ENCODE measurements around the gene HECA. TPM values are rescaled to one million over a fixed set of nuclear protein-coding genes. Genes with fewer than 3 reads are reported as not detected.

HECA gene
- total RNA-seq, 1 donor from 2014 or later = 27.5 TPM

GRCh38 chr6:139172567-139172966, 37.7 kb downstream of the HECA start:
- no peaks in the 10 kb centered on the region for H3K27me3 Mint-ChIP-seq (ENCODE audit: low read depth)
- no peak for TF ChIP-seq CTCF (IDR thresholded peaks at IDR 0.05; ENCODE audit: unreplicated experiment)
- H3K9me3 Mint-ChIP-seq = no peaks in the 10 kb centered on the region
- no peak overlapping the region for H3K27ac Mint-ChIP-seq
- no peak for DNase-seq (ENCODE audit: low spot score in 2 of 2, unreplicated experiment in 2 of 2)
- peaks cover 42% of the 10 kb centered on the region for H3K36me3 Mint-ChIP-seq
- no peaks in the 10 kb centered on the region for H3K4me1 Mint-ChIP-seq
- no peak overlapping the region for H3K4me3 Mint-ChIP-seq

- H3K27ac Mint-ChIP-seq = no peak overlapping the region
- no peak for DNase-seq (ENCODE audit: low spot score in 2 of 2, unreplicated experiment in 2 of 2)
- no peak for TF ChIP-seq CTCF (IDR thresholded peaks at IDR 0.05; ENCODE audit: unreplicated experiment)
Measured at GRCh38 chr6:139173172-139173571, 38.3 kb downstream of the HECA start.

GRCh38 chr6:139173822-139174221, 38.9 kb downstream of the HECA start:
- TF ChIP-seq CTCF (IDR thresholded peaks at IDR 0.05; ENCODE audit: unreplicated experiment) = no peak
- no peaks in the 10 kb centered on the region for H3K27me3 Mint-ChIP-seq (ENCODE audit: low read depth)
- peaks cover 40% of the 10 kb centered on the region for H3K36me3 Mint-ChIP-seq
- H3K4me3 Mint-ChIP-seq = no peak overlapping the region
- H3K9me3 Mint-ChIP-seq = no peaks in the 10 kb centered on the region
- H3K4me1 Mint-ChIP-seq = no peaks in the 10 kb centered on the region
- no peak overlapping the region for H3K27ac Mint-ChIP-seq
- no peak for DNase-seq (ENCODE audit: low spot score in 2 of 2, unreplicated experiment in 2 of 2)

More at GRCh38 chr6:139173172-139173571, 38.3 kb downstream of the HECA start:
- Mint-ChIP-seq H3K9me3 (no peaks in the 10 kb centered on the region), H3K4me3 (no peak overlapping the region), H3K27me3 (ENCODE audit: low read depth) (no peaks in the 10 kb centered on the region), H3K4me1 (no peaks in the 10 kb centered on the region), H3K36me3 (peaks cover 44% of the 10 kb centered on the region)

- no peaks in the 10 kb centered on the region for H3K9me3 Mint-ChIP-seq
- no peak overlapping the region for H3K4me3 Mint-ChIP-seq
- H3K4me1 Mint-ChIP-seq = no peaks in the 10 kb centered on the region
- no peak overlapping the region for H3K27ac Mint-ChIP-seq
- peaks cover 37% of the 10 kb centered on the region for H3K36me3 Mint-ChIP-seq
- DNase-seq (ENCODE audit: low spot score in 2 of 2, unreplicated experiment in 2 of 2) = no peak
- no peaks in the 10 kb centered on the region for H3K27me3 Mint-ChIP-seq (ENCODE audit: low read depth)
- TF ChIP-seq CTCF (IDR thresholded peaks at IDR 0.05; ENCODE audit: unreplicated experiment) = no peak
Measured at GRCh38 chr6:139174961-139175360, 40.1 kb downstream of the HECA start.

GRCh38 chr6:139175389-139175948, 40.6 kb downstream of the HECA start:
- H3K36me3 Mint-ChIP-seq = peaks cover 39% of the 10 kb centered on the region
- no peak overlapping the region for H3K4me3 Mint-ChIP-seq
- no peaks in the 10 kb centered on the region for H3K9me3 Mint-ChIP-seq
- H3K27ac Mint-ChIP-seq = no peak overlapping the region
- DNase-seq (ENCODE audit: low spot score in 2 of 2, unreplicated experiment in 2 of 2) = no peak
- no peaks in the 10 kb centered on the region for H3K27me3 Mint-ChIP-seq (ENCODE audit: low read depth)
- no peaks in the 10 kb centered on the region for H3K4me1 Mint-ChIP-seq
- TF ChIP-seq CTCF (IDR thresholded peaks at IDR 0.05; ENCODE audit: unreplicated experiment) = no peak

- Mint-ChIP-seq H3K27me3 (ENCODE audit: low read depth) (no peaks in the 10 kb centered on the region), H3K4me1 (peaks cover 8% of the 10 kb centered on the region), H3K36me3 (peaks cover 35% of the 10 kb centered on the region), H3K4me3 (no peak overlapping the region), H3K27ac (no peak overlapping the region), H3K9me3 (no peaks in the 10 kb centered on the region)
- no peak for TF ChIP-seq CTCF (IDR thresholded peaks at IDR 0.05; ENCODE audit: unreplicated experiment)
- DNase-seq (ENCODE audit: low spot score in 2 of 2, unreplicated experiment in 2 of 2) = no peak
Measured at GRCh38 chr6:139181236-139181635, 46.4 kb downstream of the HECA start.

All from mesothelial cell of epicardium (in vitro differentiated cells).